ENCODE results near the gene GTPBP1.

Gene GTPBP1

GRCh38 chr22:38776086-38776485 lies 70.3 kb downstream of the GTPBP1 start:
- no peak overlapping the region for H3K4me3 ChIP-seq (ENCODE audit: low read depth, low read length)
- TF ChIP-seq CTCF (IDR thresholded peaks at IDR 0.05; ENCODE audit: low read depth, low read length) = no peak
- DNase-seq = no peak
- H3K9me3 ChIP-seq (ENCODE audit: severe bottlenecking) = no peaks in the 10 kb centered on the region
- no peaks in the 10 kb centered on the region for H3K27me3 ChIP-seq (ENCODE audit: insufficient read depth, low read depth, severe bottlenecking)
- H3K36me3 ChIP-seq = no peaks in the 10 kb centered on the region
- H3K27ac ChIP-seq = no peak overlapping the region

- no peak for TF ChIP-seq CTCF (IDR thresholded peaks at IDR 0.05; ENCODE audit: low read depth, low read length)
- no peak for DNase-seq
- no peak overlapping the region for H3K27ac ChIP-seq
- no peaks in the 10 kb centered on the region for H3K9me3 ChIP-seq (ENCODE audit: severe bottlenecking)
- H3K4me3 ChIP-seq (ENCODE audit: low read depth, low read length) = no peak overlapping the region
- H3K36me3 ChIP-seq = no peaks in the 10 kb centered on the region
- no peaks in the 10 kb centered on the region for H3K27me3 ChIP-seq (ENCODE audit: insufficient read depth, low read depth, severe bottlenecking)
Measured at GRCh38 chr22:38777087-38777671, 71.4 kb downstream of the GTPBP1 start.

- no peak for TF ChIP-seq CTCF (IDR thresholded peaks at IDR 0.05; ENCODE audit: low read depth, low read length)
- no peaks in the 10 kb centered on the region for H3K36me3 ChIP-seq
- H3K9me3 ChIP-seq (ENCODE audit: severe bottlenecking) = no peaks in the 10 kb centered on the region
- DNase-seq = no peak
- H3K4me3 ChIP-seq (ENCODE audit: low read depth, low read length) = no peak overlapping the region
- H3K27ac ChIP-seq = no peak overlapping the region
- no peaks in the 10 kb centered on the region for H3K27me3 ChIP-seq (ENCODE audit: insufficient read depth, low read depth, severe bottlenecking)
Measured at GRCh38 chr22:38781033-38781432, 75.3 kb downstream of the GTPBP1 start.

- no peak for TF ChIP-seq CTCF (IDR thresholded peaks at IDR 0.05; ENCODE audit: low read depth, low read length)
- H3K27ac ChIP-seq = no peak overlapping the region; the same call in 1 of the 2 replicates
- H3K4me3 ChIP-seq (ENCODE audit: low read depth, low read length) = no peak overlapping the region
- peak; percentile 75 for DNase-seq
- H3K9me3 ChIP-seq (ENCODE audit: severe bottlenecking) = no peaks in the 10 kb centered on the region
- H3K36me3 ChIP-seq = no peaks in the 10 kb centered on the region
- no peaks in the 10 kb centered on the region for H3K27me3 ChIP-seq (ENCODE audit: insufficient read depth, low read depth, severe bottlenecking)
Measured at GRCh38 chr22:38782402-38783094, 76.8 kb downstream of the GTPBP1 start.

Measured in WERI-Rb-1 (cell line).